HG02885 (cell line): ENCODE results near the gene NINJ2.
"Not testable (repeated sequence)": the region's sequence is repeated elsewhere in the genome, so short reads cannot be mapped to it uniquely, and the experiment has no call there.

ENCODE experiments used
- ATAC-seq: cut with Tn5 transposase; IDR thresholded peaks from one replicate; pipeline ENCODE4 v1.9.1; 2021; ENCODE audit warnings: mild to moderate bottlenecking; ENCODE audit not compliant: unreplicated experiment, poor library complexity

Gene NINJ2

DNA sequence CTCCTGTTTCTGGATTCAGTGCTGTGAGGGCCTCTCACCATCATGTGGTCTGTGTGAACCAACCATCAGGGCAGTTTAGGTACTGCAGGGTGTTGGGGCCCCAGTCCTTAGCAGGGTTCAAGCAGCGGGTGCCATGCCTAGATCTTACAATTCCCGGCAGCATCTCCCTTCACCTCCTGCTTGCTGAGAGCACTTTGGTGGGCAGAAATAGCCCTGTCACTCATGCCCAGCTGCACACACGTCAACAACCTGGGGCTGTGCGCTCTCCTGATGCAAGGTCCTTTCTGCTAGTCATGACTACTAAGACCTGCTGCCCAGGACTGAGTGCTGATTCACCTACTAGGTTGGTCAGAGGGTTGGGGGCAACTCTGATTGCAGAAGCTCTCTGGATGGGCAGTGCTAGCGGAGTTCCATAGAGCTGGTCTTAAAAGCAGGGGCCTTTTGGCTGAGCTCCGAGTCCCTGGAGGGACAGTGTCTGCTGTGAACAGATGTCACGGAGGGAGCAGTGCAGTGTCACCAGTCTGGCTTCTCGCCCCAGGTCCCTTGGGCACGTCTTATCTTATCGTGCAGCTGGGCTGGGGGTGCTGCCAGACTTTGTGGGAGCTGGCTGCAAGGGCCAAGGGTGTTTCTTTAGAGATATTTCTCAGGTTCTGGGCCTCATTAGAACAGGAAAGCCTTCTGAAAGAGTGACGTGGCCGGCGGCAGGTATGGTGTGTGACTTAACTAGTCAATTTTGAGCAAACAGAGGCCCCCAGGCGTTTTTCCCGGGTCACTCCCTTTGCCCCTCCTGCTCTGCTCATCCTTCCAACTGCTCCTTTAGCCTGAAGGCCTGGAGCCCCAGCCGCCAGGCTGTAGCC is 71.8 kb downstream of the NINJ2 start:
- ATAC-seq = no peak

DNA sequence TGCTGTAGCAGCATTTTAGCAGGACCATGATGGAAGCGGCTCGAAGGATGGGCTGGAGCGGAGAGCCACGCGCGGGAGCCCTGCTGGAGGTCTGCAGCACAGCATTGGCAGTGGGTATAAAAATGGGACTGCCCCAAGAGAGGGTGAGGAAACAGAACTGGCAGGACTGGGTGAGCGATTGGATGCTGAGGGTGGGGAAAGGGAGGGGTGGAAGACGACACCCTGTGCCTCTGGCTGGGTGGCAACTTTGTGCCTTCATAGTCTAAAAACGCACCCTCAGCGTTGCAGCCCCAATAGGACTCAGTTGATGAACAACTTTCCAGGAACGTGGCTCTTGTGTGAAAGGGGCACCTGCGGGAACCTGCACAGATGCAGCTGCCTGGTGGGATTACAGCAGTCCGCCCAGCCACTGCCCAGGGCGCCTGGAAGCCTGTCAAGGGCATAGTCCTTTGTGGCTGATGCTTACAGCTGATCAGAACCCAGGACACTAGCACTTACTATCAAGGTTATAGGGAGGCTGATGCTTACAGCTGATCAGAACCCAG is 73.0 kb downstream of the NINJ2 start:
- ATAC-seq = no peak

DNA sequence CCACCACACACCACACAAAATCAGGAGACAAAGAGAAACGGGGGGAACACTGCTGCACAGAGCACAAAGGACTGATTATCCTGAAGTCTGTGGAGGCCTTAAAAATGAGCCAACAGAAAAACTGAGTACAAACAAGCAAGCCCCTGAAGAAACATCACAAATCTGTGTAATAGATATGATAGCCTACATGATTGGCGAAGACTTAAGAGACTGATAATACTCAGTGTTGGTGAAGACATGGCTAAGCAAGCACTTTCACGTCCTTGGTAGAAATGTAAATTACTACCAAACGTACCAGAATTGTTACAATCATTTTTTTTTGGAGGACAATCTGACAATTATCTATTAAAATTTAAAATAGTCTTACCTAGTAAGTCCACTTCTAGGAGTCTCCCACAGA is 74.6 kb downstream of the NINJ2 start:
- no peak for ATAC-seq

DNA sequence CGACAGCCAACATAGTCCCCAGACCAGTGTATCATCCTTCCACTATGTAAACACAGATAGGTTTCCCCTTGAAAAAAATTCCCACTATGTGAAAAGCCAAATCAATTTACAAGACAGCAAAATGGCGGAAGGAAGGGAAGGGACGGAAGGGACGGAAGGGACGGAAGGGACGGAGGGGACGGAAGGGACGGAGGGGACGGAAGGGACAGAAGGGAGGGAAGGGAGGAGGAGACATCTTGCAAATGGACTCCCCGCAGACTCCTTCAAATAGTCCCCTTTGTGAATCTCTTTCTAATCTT is 75.3 kb downstream of the NINJ2 start:
- ATAC-seq = no peak

DNA sequence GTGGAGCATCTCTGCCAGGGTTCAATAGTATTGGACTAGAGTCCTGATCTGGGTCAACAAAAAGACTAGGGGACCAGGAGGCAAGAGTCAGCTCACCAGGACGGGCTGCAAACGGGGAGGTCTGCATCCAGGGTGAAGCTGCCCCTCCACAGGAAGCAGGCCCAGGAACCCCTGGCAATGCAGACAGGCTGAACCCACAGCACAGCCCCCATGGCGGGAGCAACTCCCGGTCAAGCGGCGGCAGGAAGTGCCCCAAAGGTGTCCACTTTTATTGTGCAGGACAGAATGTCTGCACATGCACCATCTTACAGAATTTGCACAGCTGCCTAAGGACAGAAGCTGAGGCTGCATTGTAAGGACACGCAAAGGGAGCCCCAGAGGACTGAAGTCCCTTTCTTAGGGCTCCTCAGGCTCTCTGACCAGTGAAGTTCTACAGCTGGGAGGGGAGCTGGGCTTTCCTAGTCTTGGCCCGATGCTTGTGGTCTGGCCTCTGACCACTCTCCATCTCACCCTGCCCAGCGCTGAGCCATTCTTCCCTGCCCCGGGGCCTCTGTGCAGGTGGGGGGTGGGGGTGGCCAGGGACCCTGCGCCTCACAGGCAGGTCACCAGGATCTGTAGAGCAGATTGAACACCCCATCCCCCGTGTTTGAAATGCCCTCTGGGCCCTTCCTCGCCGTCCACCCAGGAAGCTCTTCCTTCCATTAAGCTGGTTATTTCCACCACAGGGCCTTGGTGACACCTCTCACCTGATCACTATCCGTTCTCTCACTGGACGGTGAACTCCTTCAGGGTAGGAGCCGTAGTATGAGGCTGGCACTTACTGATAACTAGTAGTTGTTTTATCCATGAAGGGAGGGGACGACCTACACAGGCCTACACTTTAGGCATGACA is 75.9 kb downstream of the NINJ2 start:
- no peak for ATAC-seq

DNA sequence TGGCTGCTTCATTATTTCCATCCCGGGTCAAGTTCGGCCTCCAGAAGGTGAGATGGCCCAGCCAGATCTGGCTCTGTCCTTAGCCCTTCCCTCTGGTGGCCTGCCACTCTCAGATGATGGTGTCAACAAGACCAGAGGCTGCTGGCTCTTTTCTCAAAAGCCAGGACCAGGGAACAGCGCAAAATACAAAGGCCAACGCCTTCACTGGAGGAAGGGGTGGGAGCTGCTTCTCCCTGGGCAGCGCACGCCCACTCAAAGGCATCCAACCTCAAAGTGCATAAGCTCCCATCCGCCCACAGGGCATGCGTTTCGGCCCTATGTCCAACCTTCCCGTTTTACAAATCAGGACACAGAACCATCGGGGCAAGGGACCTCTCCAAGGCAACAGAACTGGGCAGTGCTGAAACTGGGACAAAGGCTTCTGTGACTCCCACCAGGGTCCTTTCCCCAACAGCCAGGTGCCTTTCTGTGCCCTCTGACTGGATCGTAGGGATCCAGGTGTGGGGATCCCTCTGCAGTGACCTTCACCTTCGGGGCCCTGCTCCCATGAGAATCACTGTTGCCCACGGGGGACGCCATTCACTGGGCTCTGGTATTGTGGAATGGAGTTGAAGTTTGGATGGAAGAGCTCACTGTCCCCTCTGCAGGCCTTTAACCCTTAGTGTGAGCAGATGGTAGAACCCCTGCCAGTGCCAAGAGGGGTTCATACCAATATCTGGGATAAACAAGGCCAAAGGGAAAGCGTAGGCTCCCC is 76.8 kb downstream of the NINJ2 start:
- ATAC-seq = no peak

DNA sequence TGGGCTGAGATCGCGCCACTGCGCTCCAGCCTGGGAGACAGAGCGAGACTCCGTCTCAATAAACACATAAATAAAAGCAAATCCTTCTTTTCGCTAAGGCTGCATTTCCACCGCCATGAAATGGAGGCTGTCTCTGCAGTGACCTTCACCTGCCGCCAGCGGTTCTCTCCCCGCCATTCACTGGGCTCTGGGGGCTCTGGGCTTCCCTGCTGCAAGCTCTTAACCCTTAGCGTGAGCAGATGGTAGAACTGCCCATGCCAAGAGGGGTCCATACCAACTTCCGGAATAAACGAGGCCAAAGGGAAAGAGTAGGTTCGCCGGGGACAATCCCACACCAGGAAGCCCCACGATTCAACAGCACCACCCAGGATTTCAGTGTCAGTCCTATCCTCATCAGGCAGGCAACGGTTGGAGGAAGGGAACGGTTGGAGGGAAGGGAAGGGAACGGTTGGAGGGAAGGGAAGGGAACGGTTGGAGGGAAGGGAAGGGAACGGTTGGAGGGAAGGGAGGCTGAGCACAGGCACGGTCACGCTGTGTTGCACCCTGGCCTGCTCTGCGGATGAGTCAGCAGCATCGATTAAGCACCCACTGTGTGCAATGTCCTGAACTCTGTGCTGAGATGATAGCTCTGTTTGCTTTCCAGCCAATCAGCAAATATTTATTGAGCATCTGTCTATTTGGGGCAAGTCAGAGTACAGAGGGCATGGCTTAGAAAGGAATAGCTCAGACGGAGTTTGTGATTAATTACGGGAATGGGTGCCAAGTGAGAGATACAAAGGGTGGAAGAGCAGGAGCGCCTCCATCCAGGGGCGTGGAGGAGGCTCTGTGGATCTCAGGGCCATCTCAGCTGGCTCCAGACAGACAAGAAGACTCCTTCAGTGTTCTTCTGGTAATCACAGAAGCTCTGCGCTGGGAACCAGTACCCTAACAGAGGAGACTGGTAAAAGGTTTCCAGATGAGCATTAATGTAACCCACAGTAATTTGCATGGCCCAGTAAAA is 77.9 kb downstream of the NINJ2 start:
- no peak for ATAC-seq

DNA sequence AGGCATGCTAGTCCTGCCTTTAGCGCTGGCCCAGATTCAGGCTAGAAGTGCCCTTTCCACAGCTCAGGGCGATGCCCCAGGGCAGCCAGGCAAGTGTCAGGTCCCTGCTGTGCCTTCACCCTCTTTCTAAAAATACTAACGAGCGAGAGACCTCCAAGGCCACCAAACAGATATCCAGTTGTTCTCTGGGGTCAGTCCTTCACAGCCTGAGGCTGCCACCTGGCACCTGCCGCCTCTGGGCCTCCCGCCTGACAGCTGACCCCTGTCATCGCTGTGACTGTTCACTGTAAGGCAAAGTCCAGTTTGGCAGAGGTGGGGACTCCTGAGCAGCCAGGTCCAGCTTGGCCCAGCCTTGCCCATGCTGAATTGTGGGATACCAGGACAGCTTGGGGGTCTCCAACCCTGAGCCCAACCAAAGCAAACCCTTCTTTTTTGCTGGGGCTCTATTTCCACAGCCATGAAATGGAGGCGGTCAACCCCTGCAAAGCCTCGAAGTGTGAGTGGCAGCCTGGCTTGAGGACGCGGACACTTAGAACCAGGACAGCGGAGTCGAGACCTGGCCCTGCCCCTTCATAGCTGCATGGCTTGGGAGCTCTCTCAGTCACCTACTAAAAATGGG is 79.9 kb downstream of the NINJ2 start:
- ATAC-seq = no peak

DNA sequence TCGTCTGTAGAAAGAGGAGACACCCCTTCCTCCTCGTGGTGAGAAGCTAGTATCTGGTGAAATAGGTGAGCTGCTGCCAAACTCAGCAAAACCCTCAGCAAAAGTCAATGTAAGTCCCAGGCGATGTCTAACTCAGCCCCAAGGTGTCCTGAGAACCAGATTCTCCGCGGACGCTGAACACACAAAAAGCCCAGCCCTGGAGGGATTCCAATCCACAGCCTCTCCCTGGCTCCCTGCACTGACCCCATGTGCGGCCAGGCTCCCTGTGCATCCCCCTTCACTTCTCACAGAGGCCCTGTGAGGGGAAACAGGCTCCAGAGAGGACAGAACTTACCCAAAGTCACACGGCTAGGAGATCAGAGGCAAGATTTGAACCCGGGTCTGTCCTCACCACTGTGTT is 81.5 kb downstream of the NINJ2 start:
- no peak for ATAC-seq

DNA sequence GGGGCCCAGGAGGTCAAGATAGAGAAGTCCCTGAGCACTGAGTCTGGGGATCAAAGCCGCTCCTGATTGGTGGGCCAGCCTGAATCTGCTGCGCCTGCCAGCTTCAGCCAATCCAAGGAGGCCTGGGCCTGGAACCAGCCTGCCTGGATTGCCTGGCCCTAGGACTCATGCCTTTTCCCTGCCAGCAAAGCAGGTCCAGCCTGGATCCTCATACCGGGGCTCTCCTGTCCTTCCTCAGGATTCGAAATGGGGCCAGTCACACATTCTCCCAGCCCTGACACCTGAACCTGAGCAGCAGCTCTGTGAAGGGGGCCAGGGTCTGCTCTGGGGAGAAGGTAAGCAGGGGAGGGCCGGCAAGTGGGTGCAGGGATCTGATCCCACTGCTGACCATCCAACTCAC is 81.9 kb downstream of the NINJ2 start:
- ATAC-seq = no peak

DNA sequence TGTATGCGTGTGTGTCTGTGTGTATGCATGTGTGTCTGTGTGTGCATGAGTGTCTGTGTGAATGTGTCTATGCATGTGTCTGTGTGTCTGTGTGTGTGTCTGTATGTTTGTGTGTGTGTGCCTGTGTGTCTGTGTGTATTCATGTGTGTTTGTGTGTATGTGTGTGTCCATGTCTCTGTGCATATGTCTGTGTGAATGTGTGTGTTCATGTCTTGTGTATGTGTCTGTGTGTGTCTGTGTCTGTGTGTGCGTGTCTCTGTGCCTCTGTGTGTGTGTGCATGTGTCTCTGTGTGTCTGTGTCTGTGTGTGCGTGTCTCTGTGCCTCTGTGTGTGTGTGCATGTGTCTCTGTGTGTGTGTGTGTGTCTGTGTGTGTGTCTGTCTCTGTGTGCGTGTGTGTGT is 82.4 kb downstream of the NINJ2 start:
- no peak for ATAC-seq

DNA sequence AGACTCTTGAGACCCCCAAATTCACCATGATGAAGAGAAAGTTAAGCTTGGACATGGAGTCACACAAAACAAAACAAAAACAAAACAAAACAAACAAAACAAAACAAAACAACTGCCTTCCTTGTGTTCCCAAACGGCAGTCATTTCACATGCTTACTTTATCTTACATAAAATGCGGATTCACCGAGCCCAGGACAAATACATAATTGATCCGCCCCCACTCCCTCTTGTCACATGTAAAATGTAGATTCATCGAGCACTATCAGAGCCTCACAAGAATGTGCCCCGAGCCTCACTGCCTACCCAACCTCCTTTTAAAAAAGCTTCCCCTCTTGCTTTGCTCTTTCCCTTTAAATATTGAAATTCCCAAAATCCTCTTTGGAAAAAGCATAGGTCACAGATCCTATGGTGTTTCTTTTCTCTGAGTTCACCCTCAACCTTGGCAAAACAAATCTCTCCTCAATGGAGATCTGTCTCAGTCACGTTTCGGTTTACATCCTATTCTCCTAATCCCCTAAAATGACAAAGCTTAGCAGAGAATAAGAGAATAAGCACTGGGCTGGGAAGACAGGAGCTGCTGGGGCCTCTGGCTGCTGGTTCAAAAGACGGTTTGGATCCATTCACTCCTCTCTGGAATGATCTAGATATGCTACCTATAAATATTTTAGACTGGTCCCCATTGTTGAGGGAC is 83.7 kb downstream of the NINJ2 start:
- no peak for ATAC-seq

DNA sequence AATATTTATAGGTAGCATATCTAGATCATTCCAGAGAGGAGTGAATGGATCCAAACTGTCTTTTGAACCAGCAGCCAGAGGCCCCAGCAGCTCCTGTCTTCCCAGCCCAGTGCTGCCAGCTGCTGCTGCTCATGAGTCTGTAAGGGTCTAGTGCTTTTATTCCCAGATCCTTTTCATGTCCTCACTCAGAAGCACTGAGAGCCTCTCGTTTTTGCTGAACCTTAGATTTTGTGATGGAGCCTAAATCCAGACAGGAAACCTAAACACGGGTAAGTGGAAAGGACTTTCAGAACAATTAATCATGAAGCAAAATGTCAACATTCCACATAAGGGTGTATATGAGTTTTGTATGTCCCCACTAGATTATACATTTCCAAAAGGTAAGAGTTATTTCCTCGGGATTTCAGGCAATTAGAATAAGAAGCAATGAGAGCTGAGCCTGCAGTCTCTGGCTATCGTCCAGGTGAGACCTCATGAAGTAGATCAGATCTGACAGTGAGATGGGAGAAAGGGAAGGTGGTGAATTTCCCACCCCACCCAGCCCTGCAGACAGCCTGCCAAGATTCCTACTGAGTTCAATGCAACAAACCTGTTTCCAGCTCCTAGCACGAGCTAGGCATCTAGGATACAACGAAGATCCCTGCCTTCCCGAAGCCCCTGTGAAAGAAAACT is 84.4 kb downstream of the NINJ2 start:
- no peak for ATAC-seq

DNA sequence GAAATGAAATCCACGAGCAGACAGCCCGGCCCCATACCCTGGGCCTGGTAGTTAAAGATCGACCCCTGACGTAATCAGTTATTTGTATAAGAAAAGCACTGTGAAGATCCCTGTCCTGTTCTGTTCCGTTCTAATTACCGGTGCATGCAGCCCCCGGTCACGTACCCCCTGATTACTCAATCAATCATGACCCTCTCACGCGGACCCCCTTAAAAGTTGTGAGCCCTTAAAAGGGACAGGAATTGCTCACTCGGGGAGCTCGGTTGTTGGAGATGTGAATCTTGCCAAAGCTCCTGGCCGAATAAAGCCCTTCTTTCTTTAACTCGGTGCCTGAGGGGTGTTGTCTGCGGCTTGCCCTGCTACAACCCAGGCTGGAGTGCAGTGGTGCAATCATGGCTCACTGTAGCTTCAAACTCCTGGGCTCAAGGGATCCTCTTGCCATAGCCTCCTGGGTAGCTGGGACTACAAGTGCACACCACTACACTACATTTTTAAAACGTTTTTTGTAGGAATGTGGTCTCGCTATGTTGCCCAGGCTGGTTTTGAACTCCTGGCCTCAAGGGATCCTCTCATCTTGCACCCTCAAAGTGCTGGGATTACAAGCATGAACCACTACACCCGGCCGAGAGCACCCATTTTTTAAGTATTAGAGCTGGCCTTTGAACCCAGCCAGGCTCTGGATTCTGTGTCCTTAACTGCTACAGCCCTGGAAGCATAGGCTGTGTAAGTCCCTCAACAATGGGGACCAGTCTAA is 85.1 kb downstream of the NINJ2 start:
- not testable (repeated sequence) for ATAC-seq

DNA sequence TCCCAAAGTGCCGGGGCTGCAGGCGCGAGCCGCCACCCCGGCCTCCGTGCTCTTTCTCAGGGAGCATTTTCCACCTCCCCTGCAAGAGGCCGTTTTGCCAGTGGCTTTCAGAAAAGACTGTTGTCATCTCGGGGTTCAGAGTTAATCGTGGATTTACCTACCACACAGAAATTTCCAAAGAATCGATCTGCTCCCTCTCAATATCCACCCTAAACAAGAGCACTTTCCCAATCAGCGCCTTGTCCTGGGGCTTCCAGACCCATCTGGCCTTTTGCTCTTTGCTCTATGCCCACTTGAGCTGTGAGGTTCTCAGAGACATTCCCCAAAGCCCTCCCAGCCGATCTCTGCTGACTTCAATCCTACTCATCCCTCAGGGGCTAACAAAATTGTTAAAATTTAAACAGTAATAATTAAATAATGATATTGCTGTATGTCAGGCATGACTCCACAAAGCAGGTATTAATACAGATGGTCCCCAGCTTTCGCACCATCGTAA is 86.6 kb downstream of the NINJ2 start:
- no peak for ATAC-seq

DNA sequence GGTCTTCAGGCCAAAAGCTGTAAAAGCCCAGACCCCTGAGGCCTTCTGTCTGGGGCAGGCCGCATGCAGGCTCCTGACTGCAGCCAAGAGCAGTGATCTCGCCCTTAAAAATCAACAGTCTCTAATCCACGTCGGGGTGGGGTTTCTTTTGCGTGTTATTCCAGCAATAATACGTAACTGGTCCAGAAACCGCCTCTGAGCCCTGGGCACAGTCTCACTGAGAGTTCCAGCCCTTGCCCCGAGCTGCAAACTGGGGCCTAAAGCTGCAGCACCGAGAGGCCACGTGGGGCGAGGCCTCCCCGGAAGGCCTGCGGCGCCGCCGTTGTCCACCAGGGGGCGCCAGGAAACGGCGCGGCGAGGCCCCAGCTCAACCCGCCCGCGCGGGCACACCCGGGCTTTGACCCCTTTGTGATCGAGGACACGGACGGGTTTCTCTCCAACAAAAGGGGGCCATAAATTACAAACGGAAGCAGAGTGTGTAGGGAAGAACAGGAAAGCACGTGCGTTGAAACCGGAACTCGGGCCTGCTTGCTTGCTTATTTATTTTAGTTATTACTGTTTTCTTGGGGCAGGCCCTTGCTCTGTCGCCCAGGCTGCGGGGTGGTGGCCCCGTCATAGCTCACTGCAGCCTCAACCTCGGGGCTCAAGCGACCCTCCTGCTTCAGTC is 87.2 kb downstream of the NINJ2 start:
- ATAC-seq = peak; percentile 69

DNA sequence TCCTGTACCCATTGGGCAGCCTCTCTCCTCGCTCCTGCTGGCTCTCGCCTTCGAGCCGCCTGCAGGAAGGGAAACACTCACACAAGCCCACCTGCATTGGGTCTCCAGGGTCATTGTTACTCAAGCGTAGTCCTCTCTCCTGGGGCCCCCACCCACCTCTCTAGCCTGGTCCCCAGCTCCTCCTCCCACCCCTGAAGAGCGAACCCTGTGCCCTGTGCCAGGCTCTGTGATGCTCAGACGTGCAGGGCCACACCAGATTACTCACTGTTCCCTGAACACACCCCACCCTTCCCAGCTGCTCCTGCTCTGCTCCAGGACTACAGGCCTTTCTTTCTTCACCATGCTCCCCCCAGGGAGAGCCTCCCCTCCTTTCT is 88.1 kb downstream of the NINJ2 start:
- ATAC-seq = no peak
